HFFc6 (cell line): ENCODE results near the gene AGPAT2. TPM values are rescaled to one million over a fixed set of nuclear protein-coding genes. Genes with fewer than 3 reads are reported as not detected.

Experiments used
- DNase-seq: peaks from one replicate; pipeline ENCODE4 v3.0.0-alpha.2; 2018
- H3K27ac Mint-ChIP-seq: 2 replicates; pipeline ENCODE4 v1.8.0; 2020; ENCODE audit warnings: mild to moderate bottlenecking, mixed read lengths
- H3K27me3 Mint-ChIP-seq: 2 replicates; pipeline ENCODE4 v1.8.0; 2021; ENCODE audit warnings: mild to moderate bottlenecking, moderate library complexity, mixed read lengths; ENCODE audit not compliant: insufficient read depth
- H3K36me3 Mint-ChIP-seq: 2 replicates; pipeline ENCODE4 v1.8.0; 2021; ENCODE audit warnings: low read depth, mixed read lengths
- H3K4me1 Mint-ChIP-seq: 2 replicates; pipeline ENCODE4 v1.8.0; 2020; ENCODE audit warnings: low read depth, mixed read lengths
- H3K4me3 Mint-ChIP-seq: 2 replicates; pipeline ENCODE4 v1.8.0; 2020; ENCODE audit warnings: mild to moderate bottlenecking, moderate library complexity, mixed read lengths
- H3K9me3 Mint-ChIP-seq: 2 replicates; pipeline ENCODE4 v1.8.0; 2020; ENCODE audit warnings: mild to moderate bottlenecking, mixed read lengths
- CTCF ChIP-seq: fragments of 200-600 bp; sonication (generic); IDR thresholded peaks from 2 replicates; pipeline ENCODE4 v1.5.0; 2021; ENCODE audit warnings: antibody characterized with exemption, mild to moderate bottlenecking
- total RNA-seq, 6 experiments: library from RNA; stranded (reverse); fragmentation: NEBNext Ultra II Directional; extraction: Animal tissue kit (Norgen Biotek cat#: 25700); gene quantifications; 2 replicates in 1 of 6; 3 replicates in 5 of 6; pipeline ENCODE4 v1.2.3, GENCODE V29; 2021

Gene AGPAT2
- total RNA-seq, 6 experiments from 2014 or later: 48.7 to 58.4 (median 54.8) TPM

- H3K27me3 Mint-ChIP-seq: peaks cover 3% of the 10 kb centered on the region; the same call in 1 of the 2 replicates
- no peak for TF ChIP-seq CTCF
- H3K4me1 Mint-ChIP-seq: no peaks in the 10 kb centered on the region
- DNase-seq: no peak
- H3K27ac Mint-ChIP-seq: no peak overlapping the region
- no peaks in the 10 kb centered on the region for H3K9me3 Mint-ChIP-seq
- no peak overlapping the region for H3K4me3 Mint-ChIP-seq
- no peaks in the 10 kb centered on the region for H3K36me3 Mint-ChIP-seq
Measured at GRCh38 chr9:136668983-136669790, 18.1 kb downstream of the AGPAT2 start.

GRCh38 chr9:136667940-136668760 lies 19.1 kb downstream of the AGPAT2 start:
- DNase-seq: no peak
- H3K4me3 Mint-ChIP-seq: no peak overlapping the region
- no peak overlapping the region for H3K27ac Mint-ChIP-seq
- H3K27me3 Mint-ChIP-seq: peaks cover 3% of the 10 kb centered on the region; the same call in 1 of the 2 replicates
- TF ChIP-seq CTCF: no peak
- H3K36me3 Mint-ChIP-seq: no peaks in the 10 kb centered on the region
- no peaks in the 10 kb centered on the region for H3K4me1 Mint-ChIP-seq
- H3K9me3 Mint-ChIP-seq: no peaks in the 10 kb centered on the region

- no peak for TF ChIP-seq CTCF
- Mint-ChIP-seq H3K36me3 (no peaks in the 10 kb centered on the region), H3K27me3 (peaks cover 3% of the 10 kb centered on the region; the same call in 1 of the 2 replicates), H3K9me3 (no peaks in the 10 kb centered on the region), H3K4me1 (no peaks in the 10 kb centered on the region), H3K27ac (no peak overlapping the region), H3K4me3 (no peak overlapping the region)
- DNase-seq: no peak
Measured at GRCh38 chr9:136667214-136667939, 19.9 kb downstream of the AGPAT2 start.

DNA sequence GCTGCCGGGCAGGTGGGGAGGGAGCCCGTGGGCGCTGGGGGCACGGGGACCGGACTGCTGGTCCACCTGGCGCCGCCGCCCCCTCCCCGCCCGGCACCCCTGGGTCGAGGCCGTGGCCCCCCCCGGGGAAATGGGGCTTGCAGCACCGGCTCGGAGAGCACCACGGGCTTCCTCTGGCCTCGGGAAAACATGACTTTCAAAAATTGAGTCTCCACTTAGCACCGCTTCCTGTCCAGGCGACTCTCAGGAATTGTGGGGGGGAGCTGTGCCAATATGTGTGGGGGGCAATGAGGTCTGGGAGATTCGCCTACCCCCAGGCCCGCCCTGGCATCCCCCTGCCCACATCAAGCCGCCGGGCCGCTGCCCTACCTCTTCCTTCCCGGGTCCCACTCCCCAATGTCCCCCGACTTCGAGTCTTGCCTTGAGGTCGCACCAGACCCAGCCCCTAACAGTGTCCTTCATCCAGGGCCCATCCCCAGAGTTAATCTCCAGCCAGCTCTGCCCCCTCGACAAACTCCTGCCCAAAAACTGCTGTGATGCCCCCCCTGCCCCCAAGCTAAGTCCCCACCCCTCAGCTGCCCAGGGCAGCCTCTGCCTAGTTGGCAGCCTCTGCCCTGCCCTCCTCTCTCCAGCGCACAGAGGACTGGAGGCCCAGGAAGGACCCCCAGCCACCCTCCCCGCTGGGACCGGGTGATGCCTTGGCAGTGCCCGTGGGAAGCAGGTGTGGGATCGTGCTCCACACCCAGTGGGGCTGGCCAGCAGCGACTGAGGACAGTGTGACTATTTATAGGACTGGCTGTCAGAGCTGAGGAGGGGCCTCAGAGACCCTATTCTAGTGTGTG lies 20.7 kb downstream of the AGPAT2 start:
- Mint-ChIP-seq H3K27me3 (peaks cover 3% of the 10 kb centered on the region; the same call in 1 of the 2 replicates), H3K27ac (no peak overlapping the region), H3K4me1 (no peaks in the 10 kb centered on the region), H3K4me3 (no peak overlapping the region), H3K36me3 (no peaks in the 10 kb centered on the region), H3K9me3 (no peaks in the 10 kb centered on the region)
- no peak for TF ChIP-seq CTCF
- DNase-seq: no peak
